ENCODE results near the gene WNT7B. TPM values are rescaled to one million over a fixed set of nuclear protein-coding genes. Genes with fewer than 3 reads are reported as not detected.

The WNT7B gene
- total and polyA plus RNA-seq, 2 experiments from 2014 or later: 0.10 TPM; not detected in 1

DNA sequence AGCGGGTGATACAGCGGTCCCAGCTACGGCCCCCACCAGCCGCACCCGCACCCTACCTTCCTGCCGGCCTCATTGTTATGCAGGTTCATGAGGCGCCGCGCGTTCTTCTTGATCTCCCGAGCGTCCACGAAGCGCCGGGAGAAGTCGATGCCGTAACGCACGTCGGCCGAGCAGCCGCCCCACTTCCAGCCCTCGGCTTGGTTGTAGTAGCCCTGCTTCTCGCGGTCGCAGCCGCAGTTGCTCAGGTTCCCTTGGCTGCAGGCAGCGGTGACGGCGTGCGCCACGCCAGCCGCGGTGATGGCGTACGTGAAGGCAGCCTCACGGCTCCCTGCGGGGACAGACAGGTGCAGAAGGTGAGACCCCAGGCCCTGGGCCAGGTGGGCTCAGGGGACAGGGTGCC, 45.9 kb downstream of the WNT7B start (continued):
- no peak for TF ChIP-seq POLR2AphosphoS5 (IDR thresholded peaks at IDR 0.05; ENCODE audit: low read depth)
- no peak for TF ChIP-seq EZH2phosphoT487 (IDR thresholded peaks at IDR 0.05; ENCODE audit: unreplicated experiment)

DNA sequence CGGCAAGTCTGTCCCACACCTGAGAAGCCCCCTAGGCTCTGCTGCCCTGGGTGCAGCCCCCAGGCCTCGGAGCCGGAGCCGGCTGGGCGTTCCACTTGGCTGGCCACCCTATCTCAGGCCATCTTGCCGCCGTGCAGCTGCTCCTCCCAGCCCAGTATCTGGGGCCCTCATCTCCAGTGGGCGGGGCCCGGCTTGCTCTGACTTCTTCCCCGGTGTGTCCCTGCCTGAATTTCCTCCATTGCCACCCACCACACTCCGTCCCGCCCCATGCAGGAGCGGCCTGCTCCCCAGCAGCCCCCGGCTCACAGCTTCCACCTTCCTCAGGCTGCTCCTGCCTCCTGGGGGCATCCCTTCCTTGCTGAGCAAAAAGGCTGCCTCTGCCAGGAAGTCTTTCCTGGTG, 46.6 kb downstream of the WNT7B start:
- H3K27me3 Mint-ChIP-seq (ENCODE audit: insufficient read depth, low read depth, poor library complexity): peaks cover 5% of the 10 kb centered on the region
- no peaks in the 10 kb centered on the region for H3K9me3 Mint-ChIP-seq
- H3K4me1 ChIP-seq (ENCODE audit: insufficient read depth): no peaks in the 10 kb centered on the region
- no peaks in the 10 kb centered on the region for H3F3A ChIP-seq (replicated peaks; ENCODE audit: low read depth)
- ATAC-seq (no peak), DNase-seq (ENCODE audit: low spot score) (no peak)
- no peak overlapping the region for H3K27ac Mint-ChIP-seq
- no peak overlapping the region for H3K4me3 Mint-ChIP-seq
- H3K36me3 ChIP-seq (ENCODE audit: insufficient read depth): no peaks in the 10 kb centered on the region
- no peaks in the 10 kb centered on the region for H3K79me2 ChIP-seq (replicated peaks; ENCODE audit: insufficient read depth)
- TF ChIP-seq POLR2AphosphoS5 (IDR thresholded peaks at IDR 0.05; ENCODE audit: low read depth): no peak
- no peak for TF ChIP-seq JUNB (IDR thresholded peaks at IDR 0.05; ENCODE audit: unreplicated experiment)
- no peak for TF ChIP-seq EZH2 (IDR thresholded peaks at IDR 0.05; ENCODE audit: low read depth, unreplicated experiment)
- TF ChIP-seq ZNF114 (CRISPR knock-in tag; IDR thresholded peaks at IDR 0.05): no peak
- TF ChIP-seq ZNF331 (CRISPR knock-in tag; IDR thresholded peaks at IDR 0.05; ENCODE audit: low read depth): no peak
- TF ChIP-seq CREB1 (CRISPR knock-in tag; IDR thresholded peaks at IDR 0.05; ENCODE audit: low read depth): no peak
- TF ChIP-seq NANOG (IDR thresholded peaks at IDR 0.05; ENCODE audit: borderline replicate concordance): no peak
- TF ChIP-seq, protein P1, sequence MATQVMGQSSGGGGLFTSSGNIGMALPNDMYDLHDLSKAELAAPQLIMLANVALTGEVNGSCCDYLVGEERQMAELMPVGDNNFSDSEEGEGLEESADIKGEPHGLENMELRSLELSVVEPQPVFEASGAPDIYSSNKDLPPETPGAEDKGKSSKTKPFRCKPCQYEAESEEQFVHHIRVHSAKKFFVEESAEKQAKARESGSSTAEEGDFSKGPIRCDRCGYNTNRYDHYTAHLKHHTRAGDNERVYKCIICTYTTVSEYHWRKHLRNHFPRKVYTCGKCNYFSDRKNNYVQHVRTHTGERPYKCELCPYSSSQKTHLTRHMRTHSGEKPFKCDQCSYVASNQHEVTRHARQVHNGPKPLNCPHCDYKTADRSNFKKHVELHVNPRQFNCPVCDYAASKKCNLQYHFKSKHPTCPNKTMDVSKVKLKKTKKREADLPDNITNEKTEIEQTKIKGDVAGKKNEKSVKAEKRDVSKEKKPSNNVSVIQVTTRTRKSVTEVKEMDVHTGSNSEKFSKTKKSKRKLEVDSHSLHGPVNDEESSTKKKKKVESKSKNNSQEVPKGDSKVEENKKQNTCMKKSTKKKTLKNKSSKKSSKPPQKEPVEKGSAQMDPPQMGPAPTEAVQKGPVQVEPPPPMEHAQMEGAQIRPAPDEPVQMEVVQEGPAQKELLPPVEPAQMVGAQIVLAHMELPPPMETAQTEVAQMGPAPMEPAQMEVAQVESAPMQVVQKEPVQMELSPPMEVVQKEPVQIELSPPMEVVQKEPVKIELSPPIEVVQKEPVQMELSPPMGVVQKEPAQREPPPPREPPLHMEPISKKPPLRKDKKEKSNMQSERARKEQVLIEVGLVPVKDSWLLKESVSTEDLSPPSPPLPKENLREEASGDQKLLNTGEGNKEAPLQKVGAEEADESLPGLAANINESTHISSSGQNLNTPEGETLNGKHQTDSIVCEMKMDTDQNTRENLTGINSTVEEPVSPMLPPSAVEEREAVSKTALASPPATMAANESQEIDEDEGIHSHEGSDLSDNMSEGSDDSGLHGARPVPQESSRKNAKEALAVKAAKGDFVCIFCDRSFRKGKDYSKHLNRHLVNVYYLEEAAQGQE (IDR thresholded peaks at IDR 0.05; ENCODE audit: unreplicated experiment): no peak
- TF ChIP-seq, protein P2, sequence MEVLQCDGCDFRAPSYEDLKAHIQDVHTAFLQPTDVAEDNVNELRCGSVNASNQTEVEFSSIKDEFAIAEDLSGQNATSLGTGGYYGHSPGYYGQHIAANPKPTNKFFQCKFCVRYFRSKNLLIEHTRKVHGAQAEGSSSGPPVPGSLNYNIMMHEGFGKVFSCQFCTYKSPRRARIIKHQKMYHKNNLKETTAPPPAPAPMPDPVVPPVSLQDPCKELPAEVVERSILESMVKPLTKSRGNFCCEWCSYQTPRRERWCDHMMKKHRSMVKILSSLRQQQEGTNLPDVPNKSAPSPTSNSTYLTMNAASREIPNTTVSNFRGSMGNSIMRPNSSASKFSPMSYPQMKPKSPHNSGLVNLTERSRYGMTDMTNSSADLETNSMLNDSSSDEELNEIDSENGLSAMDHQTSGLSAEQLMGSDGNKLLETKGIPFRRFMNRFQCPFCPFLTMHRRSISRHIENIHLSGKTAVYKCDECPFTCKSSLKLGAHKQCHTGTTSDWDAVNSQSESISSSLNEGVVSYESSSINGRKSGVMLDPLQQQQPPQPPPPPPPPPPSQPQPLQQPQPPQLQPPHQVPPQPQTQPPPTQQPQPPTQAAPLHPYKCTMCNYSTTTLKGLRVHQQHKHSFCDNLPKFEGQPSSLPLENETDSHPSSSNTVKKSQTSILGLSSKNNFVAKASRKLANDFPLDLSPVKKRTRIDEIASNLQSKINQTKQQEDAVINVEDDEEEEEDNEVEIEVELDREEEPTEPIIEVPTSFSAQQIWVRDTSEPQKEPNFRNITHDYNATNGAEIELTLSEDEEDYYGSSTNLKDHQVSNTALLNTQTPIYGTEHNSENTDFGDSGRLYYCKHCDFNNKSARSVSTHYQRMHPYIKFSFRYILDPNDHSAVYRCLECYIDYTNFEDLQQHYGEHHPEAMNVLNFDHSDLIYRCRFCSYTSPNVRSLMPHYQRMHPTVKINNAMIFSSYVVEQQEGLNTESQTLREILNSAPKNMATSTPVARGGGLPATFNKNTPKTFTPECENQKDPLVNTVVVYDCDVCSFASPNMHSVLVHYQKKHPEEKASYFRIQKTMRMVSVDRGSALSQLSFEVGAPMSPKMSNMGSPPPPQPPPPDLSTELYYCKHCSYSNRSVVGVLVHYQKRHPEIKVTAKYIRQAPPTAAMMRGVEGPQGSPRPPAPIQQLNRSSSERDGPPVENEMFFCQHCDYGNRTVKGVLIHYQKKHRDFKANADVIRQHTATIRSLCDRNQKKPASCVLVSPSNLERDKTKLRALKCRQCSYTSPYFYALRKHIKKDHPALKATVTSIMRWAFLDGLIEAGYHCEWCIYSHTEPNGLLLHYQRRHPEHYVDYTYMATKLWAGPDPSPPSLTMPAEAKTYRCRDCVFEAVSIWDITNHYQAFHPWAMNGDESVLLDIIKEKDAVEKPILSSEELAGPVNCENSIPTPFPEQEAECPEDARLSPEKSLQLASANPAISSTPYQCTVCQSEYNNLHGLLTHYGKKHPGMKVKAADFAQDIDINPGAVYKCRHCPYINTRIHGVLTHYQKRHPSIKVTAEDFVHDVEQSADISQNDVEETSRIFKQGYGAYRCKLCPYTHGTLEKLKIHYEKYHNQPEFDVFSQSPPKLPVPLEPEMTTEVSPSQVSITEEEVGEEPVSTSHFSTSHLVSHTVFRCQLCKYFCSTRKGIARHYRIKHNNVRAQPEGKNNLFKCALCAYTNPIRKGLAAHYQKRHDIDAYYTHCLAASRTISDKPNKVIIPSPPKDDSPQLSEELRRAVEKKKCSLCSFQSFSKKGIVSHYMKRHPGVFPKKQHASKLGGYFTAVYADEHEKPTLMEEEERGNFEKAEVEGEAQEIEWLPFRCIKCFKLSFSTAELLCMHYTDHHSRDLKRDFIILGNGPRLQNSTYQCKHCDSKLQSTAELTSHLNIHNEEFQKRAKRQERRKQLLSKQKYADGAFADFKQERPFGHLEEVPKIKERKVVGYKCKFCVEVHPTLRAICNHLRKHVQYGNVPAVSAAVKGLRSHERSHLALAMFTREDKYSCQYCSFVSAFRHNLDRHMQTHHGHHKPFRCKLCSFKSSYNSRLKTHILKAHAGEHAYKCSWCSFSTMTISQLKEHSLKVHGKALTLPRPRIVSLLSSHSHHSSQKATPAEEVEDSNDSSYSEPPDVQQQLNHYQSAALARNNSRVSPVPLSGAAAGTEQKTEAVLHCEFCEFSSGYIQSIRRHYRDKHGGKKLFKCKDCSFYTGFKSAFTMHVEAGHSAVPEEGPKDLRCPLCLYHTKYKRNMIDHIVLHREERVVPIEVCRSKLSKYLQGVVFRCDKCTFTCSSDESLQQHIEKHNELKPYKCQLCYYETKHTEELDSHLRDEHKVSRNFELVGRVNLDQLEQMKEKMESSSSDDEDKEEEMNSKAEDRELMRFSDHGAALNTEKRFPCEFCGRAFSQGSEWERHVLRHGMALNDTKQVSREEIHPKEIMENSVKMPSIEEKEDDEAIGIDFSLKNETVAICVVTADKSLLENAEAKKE (CRISPR knock-in tag; IDR thresholded peaks at IDR 0.05): no peak
- TF ChIP-seq STAT1 (IDR thresholded peaks at IDR 0.05; ENCODE audit: unreplicated experiment): no peak
- TF ChIP-seq, protein P3, sequence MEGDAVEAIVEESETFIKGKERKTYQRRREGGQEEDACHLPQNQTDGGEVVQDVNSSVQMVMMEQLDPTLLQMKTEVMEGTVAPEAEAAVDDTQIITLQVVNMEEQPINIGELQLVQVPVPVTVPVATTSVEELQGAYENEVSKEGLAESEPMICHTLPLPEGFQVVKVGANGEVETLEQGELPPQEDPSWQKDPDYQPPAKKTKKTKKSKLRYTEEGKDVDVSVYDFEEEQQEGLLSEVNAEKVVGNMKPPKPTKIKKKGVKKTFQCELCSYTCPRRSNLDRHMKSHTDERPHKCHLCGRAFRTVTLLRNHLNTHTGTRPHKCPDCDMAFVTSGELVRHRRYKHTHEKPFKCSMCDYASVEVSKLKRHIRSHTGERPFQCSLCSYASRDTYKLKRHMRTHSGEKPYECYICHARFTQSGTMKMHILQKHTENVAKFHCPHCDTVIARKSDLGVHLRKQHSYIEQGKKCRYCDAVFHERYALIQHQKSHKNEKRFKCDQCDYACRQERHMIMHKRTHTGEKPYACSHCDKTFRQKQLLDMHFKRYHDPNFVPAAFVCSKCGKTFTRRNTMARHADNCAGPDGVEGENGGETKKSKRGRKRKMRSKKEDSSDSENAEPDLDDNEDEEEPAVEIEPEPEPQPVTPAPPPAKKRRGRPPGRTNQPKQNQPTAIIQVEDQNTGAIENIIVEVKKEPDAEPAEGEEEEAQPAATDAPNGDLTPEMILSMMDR (conservative IDR thresholded peaks at IDR 0.05; ENCODE audit: low read depth in 2 of 2): no peak
- TF ChIP-seq, protein P4, sequence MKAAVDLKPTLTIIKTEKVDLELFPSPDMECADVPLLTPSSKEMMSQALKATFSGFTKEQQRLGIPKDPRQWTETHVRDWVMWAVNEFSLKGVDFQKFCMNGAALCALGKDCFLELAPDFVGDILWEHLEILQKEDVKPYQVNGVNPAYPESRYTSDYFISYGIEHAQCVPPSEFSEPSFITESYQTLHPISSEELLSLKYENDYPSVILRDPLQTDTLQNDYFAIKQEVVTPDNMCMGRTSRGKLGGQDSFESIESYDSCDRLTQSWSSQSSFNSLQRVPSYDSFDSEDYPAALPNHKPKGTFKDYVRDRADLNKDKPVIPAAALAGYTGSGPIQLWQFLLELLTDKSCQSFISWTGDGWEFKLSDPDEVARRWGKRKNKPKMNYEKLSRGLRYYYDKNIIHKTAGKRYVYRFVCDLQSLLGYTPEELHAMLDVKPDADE (IDR thresholded peaks at IDR 0.05): no peak
- no peak for TF ChIP-seq EZH2phosphoT487 (IDR thresholded peaks at IDR 0.05; ENCODE audit: unreplicated experiment)
- H3K4me3 ChIP-seq: no peak overlapping the region
- H3K4me2 ChIP-seq: no peak overlapping the region
- no peaks in the 10 kb centered on the region for H4K20me1 ChIP-seq (replicated peaks; ENCODE audit: insufficient read depth)
- H3K36me3 Mint-ChIP-seq (ENCODE audit: low read depth): no peaks in the 10 kb centered on the region
- no peaks in the 10 kb centered on the region for H3K4me1 Mint-ChIP-seq
- H2AFZ ChIP-seq: no peak overlapping the region
- H3K9me2 ChIP-seq (ENCODE audit: insufficient read depth): no peaks in the 10 kb centered on the region
- no peaks in the 10 kb centered on the region for H3K27me3 ChIP-seq (ENCODE audit: insufficient read depth)
- no peak overlapping the region for H3K27ac ChIP-seq (ENCODE audit: low read depth)

All from GM23338 (cell line).